ENCODE results near the gene CSF2RB. TPM values are rescaled to one million over a fixed set of nuclear protein-coding genes. Genes with fewer than 3 reads are reported as not detected.

Gene CSF2RB
- total RNA-seq, 1 donor from 2014 or later = under 0.01 TPM

DNA sequence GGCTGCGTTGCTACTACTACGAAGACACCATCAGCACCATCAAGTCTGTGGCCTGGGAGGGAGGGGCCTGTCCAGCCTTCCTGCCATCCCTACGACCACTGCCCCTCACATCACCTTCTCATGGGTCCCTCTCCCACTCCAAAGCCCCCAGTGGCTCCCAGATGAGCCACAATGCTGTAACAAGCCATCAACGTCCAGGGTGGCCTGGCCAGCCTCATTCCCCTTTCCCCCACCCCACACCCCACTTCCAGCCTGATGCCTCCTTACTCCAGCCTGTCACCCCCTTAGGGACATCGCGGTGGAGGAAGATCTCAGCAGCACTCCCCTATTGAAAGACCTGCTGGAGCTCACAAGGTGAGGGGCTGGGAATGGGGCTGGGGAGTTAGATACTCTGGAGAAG, 37.7 kb upstream of the CSF2RB start:
- TF ChIP-seq, protein P1, sequence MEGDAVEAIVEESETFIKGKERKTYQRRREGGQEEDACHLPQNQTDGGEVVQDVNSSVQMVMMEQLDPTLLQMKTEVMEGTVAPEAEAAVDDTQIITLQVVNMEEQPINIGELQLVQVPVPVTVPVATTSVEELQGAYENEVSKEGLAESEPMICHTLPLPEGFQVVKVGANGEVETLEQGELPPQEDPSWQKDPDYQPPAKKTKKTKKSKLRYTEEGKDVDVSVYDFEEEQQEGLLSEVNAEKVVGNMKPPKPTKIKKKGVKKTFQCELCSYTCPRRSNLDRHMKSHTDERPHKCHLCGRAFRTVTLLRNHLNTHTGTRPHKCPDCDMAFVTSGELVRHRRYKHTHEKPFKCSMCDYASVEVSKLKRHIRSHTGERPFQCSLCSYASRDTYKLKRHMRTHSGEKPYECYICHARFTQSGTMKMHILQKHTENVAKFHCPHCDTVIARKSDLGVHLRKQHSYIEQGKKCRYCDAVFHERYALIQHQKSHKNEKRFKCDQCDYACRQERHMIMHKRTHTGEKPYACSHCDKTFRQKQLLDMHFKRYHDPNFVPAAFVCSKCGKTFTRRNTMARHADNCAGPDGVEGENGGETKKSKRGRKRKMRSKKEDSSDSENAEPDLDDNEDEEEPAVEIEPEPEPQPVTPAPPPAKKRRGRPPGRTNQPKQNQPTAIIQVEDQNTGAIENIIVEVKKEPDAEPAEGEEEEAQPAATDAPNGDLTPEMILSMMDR (conservative IDR thresholded peaks at IDR 0.05; ENCODE audit: low read depth, low read length) = no peak
- DNase-seq (ENCODE audit: low read depth) = no peak

DNA sequence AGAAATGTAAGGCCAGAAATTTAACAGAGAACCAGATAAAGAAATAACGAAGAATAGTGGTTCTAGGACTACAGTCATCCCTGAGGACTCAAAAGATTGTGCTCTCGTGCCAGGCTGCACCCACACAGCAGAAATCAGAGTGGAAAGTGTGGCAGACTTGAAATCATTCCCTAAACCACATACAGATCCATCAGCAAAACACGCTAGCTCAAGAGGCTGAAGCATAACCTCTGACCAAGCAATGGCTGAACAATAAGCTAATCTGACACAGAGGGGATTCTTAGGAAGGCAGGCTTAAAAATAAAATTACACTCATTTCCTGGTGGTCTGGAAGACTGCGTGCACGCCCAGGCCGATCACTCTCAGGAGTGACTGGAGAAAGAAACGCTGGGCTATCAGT, 33.7 kb upstream of the CSF2RB start:
- TF ChIP-seq, protein P1 (conservative IDR thresholded peaks at IDR 0.05; ENCODE audit: low read depth, low read length) = no peak
- H3K4me3 ChIP-seq (ENCODE audit: low read depth, low read length) = no peak overlapping the region
- no peak for DNase-seq (ENCODE audit: low read depth)

More for the DNA sequence above, 37.7 kb upstream of the CSF2RB start:
- no peak overlapping the region for H3K4me3 ChIP-seq (ENCODE audit: low read depth, low read length)

GRCh38 chr22:36881504-36882245, 31.8 kb upstream of the CSF2RB start:
- no peak overlapping the region for H3K4me3 ChIP-seq (ENCODE audit: low read depth, low read length)
- DNase-seq (ENCODE audit: low read depth) = no peak
- TF ChIP-seq, protein P1 (conservative IDR thresholded peaks at IDR 0.05; ENCODE audit: low read depth, low read length) = no peak

- TF ChIP-seq, protein P1 (conservative IDR thresholded peaks at IDR 0.05; ENCODE audit: low read depth, low read length) = no peak
- H3K4me3 ChIP-seq (ENCODE audit: low read depth, low read length) = no peak overlapping the region
- no peak for DNase-seq (ENCODE audit: low read depth)
Measured at GRCh38 chr22:36884349-36885158, 28.9 kb upstream of the CSF2RB start.

GRCh38 chr22:36885474-36885873, 28.0 kb upstream of the CSF2RB start:
- TF ChIP-seq, protein P1 (conservative IDR thresholded peaks at IDR 0.05; ENCODE audit: low read depth, low read length) = no peak
- H3K4me3 ChIP-seq (ENCODE audit: low read depth, low read length) = no peak overlapping the region

DNA sequence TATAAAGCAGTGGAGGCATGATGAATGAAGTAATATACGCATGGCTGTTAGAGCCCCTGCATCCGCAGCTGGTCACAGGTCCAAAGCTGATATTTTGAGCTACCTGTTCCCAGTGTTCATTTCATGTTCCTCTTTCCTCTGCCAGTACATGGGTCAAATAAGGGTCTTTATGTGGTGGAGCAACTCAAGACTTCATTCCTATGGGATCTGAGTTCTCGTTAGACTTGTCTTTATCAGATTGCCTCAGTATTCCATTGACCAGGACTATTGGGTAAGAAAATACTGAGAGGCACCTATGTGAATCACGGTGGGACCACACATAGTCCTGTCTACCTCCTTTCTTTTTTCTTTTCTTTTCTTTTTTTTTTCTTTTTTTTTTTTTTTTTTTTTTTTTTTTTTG, 27.4 kb upstream of the CSF2RB start:
- H3K4me3 ChIP-seq (ENCODE audit: low read depth, low read length) = no peak overlapping the region
- DNase-seq (ENCODE audit: low read depth) = no peak
- TF ChIP-seq, protein P1 (conservative IDR thresholded peaks at IDR 0.05; ENCODE audit: low read depth, low read length) = no peak

More at GRCh38 chr22:36885474-36885873, 28.0 kb upstream of the CSF2RB start:
- DNase-seq (ENCODE audit: low read depth) = no peak
